ENCODE data around the gene GNPTAB.

DNA sequence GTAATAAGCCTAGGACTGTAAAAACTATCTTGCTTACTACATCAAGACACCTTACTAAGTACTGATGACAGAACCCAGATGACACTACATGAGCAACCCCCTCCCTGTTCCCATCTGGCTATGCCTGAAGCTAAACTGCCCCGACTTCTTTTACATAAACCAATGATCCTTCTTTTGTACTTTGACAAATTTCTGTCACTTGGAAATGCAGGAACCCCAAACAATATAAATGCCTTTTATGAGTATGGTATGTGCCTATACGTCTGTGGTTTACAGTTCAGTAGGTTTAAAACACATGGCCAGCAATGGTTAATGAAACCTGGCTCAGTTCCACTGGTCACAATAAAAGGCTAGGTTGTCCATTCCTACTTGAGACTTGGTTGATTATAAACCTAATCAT is 97.6 kb downstream of the GNPTAB start:
- no peak for TF ChIP-seq CTCF (IDR thresholded peaks at IDR 0.05; ENCODE audit: low read depth, low read length)
- no peak for TF ChIP-seq EZH2phosphoT487 (IDR thresholded peaks at IDR 0.05; ENCODE audit: low read depth)
